Pancreas (tissue), 10 donors: ENCODE results near the gene NINL. TPM values are rescaled to one million over a fixed set of nuclear protein-coding genes. Genes with fewer than 3 reads are reported as not detected.

Experiments used
- ATAC-seq, 4 donors: fragments of 200-7000 bp; cut with Tn5 transposase; one replicate each; pipeline versions ENCODE4 v1.8.0 to v1.9.1; 2020; ENCODE audit warnings: mild to moderate bottlenecking in 4 of 4, moderate library complexity in 4 of 4
- DNase-seq, 6 donors: peaks; one replicate each; pipeline ENCODE4 v3.0.0-alpha.2; 2020
- FAIRE-seq: peaks from 2 replicates; lab custom pipeline; 2012; peaks lifted over from hg19 to GRCh38; lab: Jason Lieb, UNC
- H3K27ac ChIP-seq, 4 donors: fragments of 200-600 bp; sonication (generic); 1 replicate in 3 of 4; 2 replicates in 1 of 4; pipeline versions ENCODE4 v1.5.0 to v1.8.0; 2020
- H3K27me3 ChIP-seq, 4 donors: fragments of 200-600 bp; one replicate each; pipeline ENCODE4 v1.8.0; 2021
- H3K36me3 ChIP-seq, 3 donors: fragments of 200-600 bp; sonication (generic) in 1 of 3; one replicate each; pipeline versions ENCODE4 v1.5.0 to v1.8.0; 2020 to 2021
- H3K4me1 ChIP-seq, 3 donors: fragments of 200-600 bp; one replicate each; pipeline ENCODE4 v1.8.0; 2021
- H3K4me3 ChIP-seq, 4 donors: fragments of 200-600 bp; sonication (generic) in 2 of 4; one replicate each; pipeline versions ENCODE4 v1.5.0 to v1.8.0; 2020 to 2021
- H3K9me3 ChIP-seq, 4 donors: fragments of 200-600 bp; one replicate each; pipeline ENCODE4 v1.8.0; 2021
- CTCF ChIP-seq, 4 donors: fragments of 200-600 bp; sonication (generic) in 3 of 4; IDR thresholded peaks; one replicate each; pipeline versions ENCODE4 v1.5.0 to v1.8.0; 2021; ENCODE audit warnings: antibody characterized with exemption in 4 of 4
- WGBS, 2 donors: extraction: QIAGEN DNeasy Blood & Tissue Kit; methylation state at CpG; one replicate each; pipeline ENCODE4 v1.1.7; 2013; 5-methylcytosine and 5-hydroxymethylcytosine counted together
- intact Hi-C, 3 donors: fragments of 100-400 bp; cut with DNase I; formaldehyde crosslinking; loops; one replicate each; pipeline versions ENCODE4 v1.11.1 to v1.14.2; 2022
- polyA plus RNA-seq, 2 donors: library from polyadenylated mRNA; stranded (reverse); fragments of 200-250 nt; gene quantifications; one replicate each; pipeline ENCODE4 v1.2.3, GENCODE V29; 2013
- total RNA-seq, 6 donors: library from RNA; stranded (reverse); fragmentation: NEBNext Ultra II Directional in 4 of 6; extraction: Animal tissue kit (Norgen Biotek cat#: 25700) in 4 of 6; gene quantifications; one replicate each; pipeline versions ENCODE4 v1.2.1 to v1.2.4, GENCODE V29; 2021 to 2023
- donor health status: healthy with polysubstance abuse.
- donor health status: DM: no; HTN: no; CAD: no; lungs with moderate emphysema.
- donor health status: DM: no; HTN: no; CAD: no.
- donor health status: control.
- donor health status: control.
- donor health status: Bipolar disorder and iron deficiency.
- donor health status: DM: yes; HTN: yes; CAD: no.
- donor health status: DM: no; HTN: no; CAD: no.
- donor health status: DM: no; HTN: no; CAD: no.
- donor health status: DM: yes; HTN: yes; CAD: no.

The NINL gene
- total and polyA plus RNA-seq, 8 donors: 5.1 to 19.4 (median 6.5) TPM

DNA sequence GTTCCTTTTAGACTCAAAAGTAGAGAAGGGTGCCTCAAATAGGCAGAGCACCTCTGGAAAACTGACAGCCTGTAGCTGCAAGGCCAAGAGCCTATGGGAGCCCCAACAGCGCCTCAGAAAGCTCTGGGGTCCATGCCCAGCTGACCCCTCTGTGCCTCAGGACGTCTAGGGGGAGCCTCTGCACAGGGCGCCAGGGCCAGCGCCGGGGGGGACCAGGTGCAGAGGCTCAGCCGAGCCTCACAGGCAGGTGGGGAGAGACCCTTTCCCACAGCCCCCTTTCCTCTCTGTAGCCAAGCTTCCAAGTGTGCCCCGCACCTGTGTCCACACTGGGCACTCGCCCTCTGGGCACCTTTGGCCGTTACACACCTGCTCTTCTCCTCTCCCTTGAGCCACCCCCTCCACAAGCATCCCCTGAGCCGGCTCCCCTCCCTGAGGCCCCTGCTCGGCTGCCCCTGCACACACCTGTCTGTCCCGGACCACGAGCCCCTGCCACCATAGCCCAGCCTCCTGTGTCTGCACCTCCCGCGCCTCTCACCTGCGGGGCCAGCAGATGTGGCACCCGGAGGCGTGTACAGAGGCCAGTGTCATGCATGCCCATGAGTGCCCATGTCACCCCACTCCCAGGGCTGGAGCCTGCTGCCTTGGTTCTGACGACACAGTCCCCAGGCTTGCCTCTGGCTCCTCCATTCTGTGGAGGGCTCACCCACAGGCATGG, 124.6 kb downstream of the NINL start:
- H3K27ac ChIP-seq: no peak overlapping the region
- 86 to 93% methylated on average over 19 of the region's 19 CpGs for WGBS, 2 donors
- intact Hi-C loops: no loop called here
- no peak overlapping the region for H3K4me3 ChIP-seq
- peaks cover 0 to 9% (median 0%) of the 10 kb centered on the region in 3 donors for H3K36me3 ChIP-seq
- H3K9me3 ChIP-seq: no peaks in the 10 kb centered on the region
- DNase-seq (peak in 1 of 6 donors; percentile 69), FAIRE-seq (no peak), ATAC-seq (no peak)
- TF ChIP-seq CTCF (IDR thresholded peaks at IDR 0.05): no peak
- H3K27me3 ChIP-seq: no peaks in the 10 kb centered on the region
- no peaks in the 10 kb centered on the region for H3K4me1 ChIP-seq

- no peak for TF ChIP-seq CTCF (IDR thresholded peaks at IDR 0.05)
- no peak for FAIRE-seq
- H3K4me3 ChIP-seq: no peak overlapping the region
- DNase-seq: peak in 1 of 6 donors; percentile 33
- H3K36me3 ChIP-seq: peaks cover 0 to 9% (median 0%) of the 10 kb centered on the region in 3 donors
- H3K27ac ChIP-seq: no peak overlapping the region
- intact Hi-C loops: no loop called here
- ATAC-seq: no peak
- WGBS, 2 donors: 80 to 86% methylated on average over 12 of the region's 12 CpGs
- no peaks in the 10 kb centered on the region for H3K27me3 ChIP-seq
- no peaks in the 10 kb centered on the region for H3K4me1 ChIP-seq
- H3K9me3 ChIP-seq: no peaks in the 10 kb centered on the region
Observed at GRCh38 chr20:25459916-25460535, 125.3 kb downstream of the NINL start.

GRCh38 chr20:25459111-25459830, 126.1 kb downstream of the NINL start:
- 85 to 88% methylated on average over 20 of the region's 20 CpGs for WGBS, 2 donors
- ATAC-seq (no peak), DNase-seq (peak in 1 of 6 donors; percentile 36), FAIRE-seq (no peak)
- Histone ChIP-seq H3K9me3 (no peaks in the 10 kb centered on the region), H3K4me3 (no peak overlapping the region), H3K27ac (no peak overlapping the region), H3K27me3 (no peaks in the 10 kb centered on the region), H3K36me3 (peaks cover 0 to 9% (median 0%) of the 10 kb centered on the region in 3 donors), H3K4me1 (no peaks in the 10 kb centered on the region)
- intact Hi-C loops: no loop called here
- TF ChIP-seq CTCF (IDR thresholded peaks at IDR 0.05): no peak

DNA sequence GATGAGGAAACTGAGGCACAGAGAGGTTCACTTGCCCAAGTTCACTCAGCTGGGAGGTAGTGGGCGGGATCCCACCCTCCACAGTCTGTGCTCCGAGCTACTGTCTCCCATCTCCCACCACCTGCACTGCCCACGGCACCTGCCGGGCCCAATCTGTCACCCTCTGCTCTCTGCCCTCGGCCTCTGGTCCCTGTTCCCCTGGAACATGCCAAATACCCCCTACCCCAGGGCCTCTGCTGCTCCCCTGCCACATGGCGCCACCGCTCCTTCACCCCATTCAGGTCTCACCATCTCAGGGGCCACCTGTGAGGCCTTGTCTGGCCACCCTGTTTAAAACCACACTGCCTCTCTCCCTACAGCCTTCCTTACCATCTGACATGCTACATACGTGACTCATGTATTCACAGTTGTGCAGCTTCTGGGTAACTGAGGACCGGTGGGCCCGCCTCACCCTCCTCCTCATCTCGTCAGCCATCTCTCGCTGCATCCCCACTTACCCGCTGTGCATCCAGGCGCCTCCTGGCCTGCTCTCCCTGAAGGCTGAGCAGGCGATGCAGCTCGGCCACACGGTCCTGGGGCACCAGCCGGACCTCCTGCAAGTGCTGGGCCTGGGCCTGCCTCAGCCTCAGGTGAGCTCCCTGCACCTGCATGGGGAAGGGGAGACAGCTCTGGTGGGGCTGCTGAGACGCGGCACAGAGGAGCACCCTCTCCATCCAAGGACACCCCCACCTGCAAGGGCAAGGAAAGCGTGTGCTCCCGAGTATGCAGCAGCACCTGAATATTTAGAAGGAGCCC, 127.2 kb downstream of the NINL start:
- no peak for DNase-seq
- Histone ChIP-seq H3K4me3 (no peak overlapping the region), H3K27ac (no peak overlapping the region), H3K27me3 (no peaks in the 10 kb centered on the region), H3K9me3 (no peaks in the 10 kb centered on the region), H3K4me1 (no peaks in the 10 kb centered on the region), H3K36me3 (peaks cover 0 to 9% (median 0%) of the 10 kb centered on the region in 3 donors)
- FAIRE-seq: no peak
- TF ChIP-seq CTCF (IDR thresholded peaks at IDR 0.05): no peak
- 90 to 97% methylated on average over 22 of the region's 22 CpGs for WGBS, 2 donors
- no peak for ATAC-seq
- intact Hi-C loops: no loop called here
